Stimulated activated CD4-positive, alpha-beta T cell treated with anti-CD3 and anti-CD28 coated beads, Interleukin-15, amount 100 ng/mL, for 1 hour (primary cell): Measurements from ENCODE around the gene SLC29A4.
A peak's percentile ranks its signal among the peaks of the same experiment; 100 is the strongest.
"Not testable (repeated sequence)": the region's sequence is repeated elsewhere in the genome, so short reads cannot be mapped to it uniquely, and the experiment has no call there.

Experiments used
- DNase-seq, 2 donors: peaks; one replicate each; pipeline ENCODE4 v3.0.0-alpha.2; 2020; ENCODE audit warnings: low read depth in 1 of 2, low spot score in 1 of 2

The SLC29A4 gene, protein sequence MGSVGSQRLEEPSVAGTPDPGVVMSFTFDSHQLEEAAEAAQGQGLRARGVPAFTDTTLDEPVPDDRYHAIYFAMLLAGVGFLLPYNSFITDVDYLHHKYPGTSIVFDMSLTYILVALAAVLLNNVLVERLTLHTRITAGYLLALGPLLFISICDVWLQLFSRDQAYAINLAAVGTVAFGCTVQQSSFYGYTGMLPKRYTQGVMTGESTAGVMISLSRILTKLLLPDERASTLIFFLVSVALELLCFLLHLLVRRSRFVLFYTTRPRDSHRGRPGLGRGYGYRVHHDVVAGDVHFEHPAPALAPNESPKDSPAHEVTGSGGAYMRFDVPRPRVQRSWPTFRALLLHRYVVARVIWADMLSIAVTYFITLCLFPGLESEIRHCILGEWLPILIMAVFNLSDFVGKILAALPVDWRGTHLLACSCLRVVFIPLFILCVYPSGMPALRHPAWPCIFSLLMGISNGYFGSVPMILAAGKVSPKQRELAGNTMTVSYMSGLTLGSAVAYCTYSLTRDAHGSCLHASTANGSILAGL

GRCh38 chr7:5282543-5283316, at the start of gene SLC29A4:
TSS of gene SLC29A4 (plus strand) at chr7:5282943. CDS start at chr7:5287817, 4,874 bp downstream.
- peak in 1 of 2 donors; percentile 20 for DNase-seq

DNA sequence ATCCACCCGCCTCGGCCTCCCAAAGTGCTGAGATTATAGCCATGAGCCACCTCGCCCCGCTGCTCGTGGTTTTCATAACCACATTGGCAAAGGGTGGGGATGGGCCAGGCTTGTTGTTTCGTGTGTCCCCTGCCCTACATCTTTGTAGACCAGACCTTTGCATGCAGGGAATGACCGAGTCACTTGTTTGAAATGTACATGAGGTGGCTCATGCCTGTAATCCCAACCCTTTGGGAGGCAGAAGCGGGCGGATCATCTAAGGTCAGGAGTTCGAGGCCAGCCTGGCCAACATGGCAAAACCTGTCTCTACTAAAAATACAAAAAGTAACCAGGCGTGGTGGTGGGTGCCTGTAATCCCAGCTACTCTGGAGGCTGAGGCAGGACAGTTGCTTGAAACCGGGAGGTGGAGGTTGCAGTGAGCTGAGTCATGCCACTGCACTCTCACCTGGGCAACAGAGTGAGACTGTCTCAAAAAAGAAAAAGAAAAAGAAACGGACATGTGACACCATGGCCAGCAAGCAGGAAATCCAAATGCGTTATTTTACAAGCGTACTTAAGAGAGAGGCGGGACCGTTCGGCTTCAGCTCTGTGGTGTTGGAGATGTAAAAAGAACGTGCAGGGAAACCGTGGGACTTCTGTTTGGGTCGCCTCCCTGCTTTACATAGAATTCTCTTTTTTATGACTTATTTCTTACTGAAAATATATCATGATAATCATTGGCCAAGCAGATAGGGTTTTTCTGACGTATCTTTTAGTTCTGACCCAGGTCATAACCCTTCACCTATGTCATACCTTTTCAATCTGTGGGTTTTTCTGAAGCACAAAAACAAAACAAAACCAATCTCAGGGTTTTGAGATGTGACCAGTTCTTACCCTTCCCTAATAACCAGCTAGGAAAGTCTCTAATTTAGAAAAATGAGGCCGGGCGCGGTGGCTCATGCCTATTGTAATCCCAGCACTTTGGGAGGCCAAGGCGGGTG, 47.6 kb upstream of the SLC29A4 start:
- no peak for DNase-seq

DNA sequence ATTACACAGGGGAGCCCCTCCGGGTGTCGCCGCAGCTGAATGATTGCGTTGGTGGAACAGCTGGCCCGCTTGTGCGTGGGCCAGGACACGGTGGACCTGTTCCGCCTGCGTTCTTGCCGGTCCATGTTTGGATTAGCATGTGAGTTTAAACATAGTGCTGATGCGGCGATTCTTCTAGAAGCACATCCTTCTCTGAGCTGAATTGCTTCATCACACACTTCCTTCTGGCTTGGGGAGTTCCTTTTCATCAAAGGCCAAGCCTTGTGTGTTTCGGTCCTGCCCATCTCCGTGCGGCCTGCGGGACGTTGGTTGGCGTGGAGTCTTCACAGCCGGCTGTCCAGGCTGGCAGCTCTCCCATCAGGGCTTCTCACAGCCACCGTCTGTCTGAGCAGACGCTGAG, 45.5 kb upstream of the SLC29A4 start:
- DNase-seq = no peak

GRCh38 chr7:5238500-5238899, 44.2 kb upstream of the SLC29A4 start:
- no peak for DNase-seq

GRCh38 chr7:5243261-5243660, 39.5 kb upstream of the SLC29A4 start:
- no peak for DNase-seq

DNA sequence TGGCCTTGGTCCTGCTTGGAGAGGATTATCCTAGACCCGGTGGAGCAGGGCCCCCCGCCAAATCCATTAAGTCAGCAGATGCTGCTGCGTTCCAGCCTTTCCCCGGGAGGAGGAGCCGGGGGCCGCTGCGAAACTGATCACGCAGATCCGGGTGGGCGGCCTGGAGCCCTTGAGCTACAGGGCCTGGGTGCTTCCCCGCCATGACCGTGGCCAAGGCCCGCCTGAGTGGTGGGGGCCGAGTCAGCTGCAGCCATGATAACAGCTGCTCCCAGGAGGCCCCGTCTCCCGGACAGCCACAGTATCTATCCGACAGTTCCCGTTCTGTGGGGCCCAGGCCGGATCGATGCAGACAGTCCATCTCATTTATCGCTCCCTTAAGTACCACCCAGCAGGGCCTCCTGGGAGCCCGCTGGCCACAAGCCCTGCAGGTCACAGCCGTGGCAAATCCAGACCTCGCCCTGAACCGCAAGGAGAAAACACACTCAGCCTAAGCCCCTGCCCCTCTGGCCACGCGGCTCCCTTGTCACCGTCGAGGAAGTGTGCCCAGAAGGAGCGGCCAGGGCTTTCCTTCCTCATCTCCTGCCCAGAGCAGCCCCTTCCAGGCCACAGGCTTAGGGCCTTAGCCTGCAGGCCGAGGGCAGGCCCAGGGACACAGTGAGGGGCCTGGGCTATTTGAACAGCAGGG, 34.4 kb upstream of the SLC29A4 start:
- no peak for DNase-seq

- DNase-seq = not testable (repeated sequence)
Measured at GRCh38 chr7:5250787-5251186, 32.0 kb upstream of the SLC29A4 start.

DNA sequence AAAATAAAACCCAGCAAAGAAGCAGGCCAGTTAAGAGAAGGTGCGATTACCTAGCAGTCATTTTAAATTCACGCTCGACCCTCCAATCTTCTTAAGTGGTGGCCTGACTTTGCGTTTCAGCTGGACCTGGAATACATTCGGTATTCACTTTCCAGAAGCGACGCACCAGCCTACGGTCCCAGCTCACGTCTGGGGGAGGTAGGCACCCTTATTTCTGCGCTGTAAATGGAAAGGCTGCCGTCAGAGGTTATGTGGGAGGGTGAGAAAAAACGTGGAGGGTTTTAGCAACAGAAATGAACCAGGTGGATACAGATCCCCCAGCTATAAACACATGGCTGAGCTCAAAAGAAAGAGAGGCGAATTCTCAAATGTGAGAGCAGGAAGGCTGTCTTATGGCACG, 29.2 kb upstream of the SLC29A4 start:
- DNase-seq = not testable (repeated sequence)

DNA sequence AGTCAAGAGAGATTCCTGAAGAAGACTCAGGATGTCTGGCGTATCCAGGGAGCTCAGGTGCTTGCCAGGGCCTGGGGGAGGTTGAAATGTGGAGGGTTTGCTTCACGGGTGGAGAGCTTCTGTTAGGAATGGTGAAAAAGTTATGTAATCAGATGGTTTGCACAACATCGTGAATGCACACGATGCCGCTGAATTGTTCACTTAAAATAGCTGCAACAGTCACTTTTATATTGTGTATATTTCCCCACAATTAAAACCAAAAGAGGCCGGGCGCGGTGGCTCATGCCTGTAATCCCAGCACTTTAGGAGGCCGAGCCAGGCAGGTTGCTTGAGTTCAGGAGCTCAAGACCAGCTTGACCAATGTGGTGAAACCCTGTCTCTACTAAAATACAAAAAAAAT, 28.4 kb upstream of the SLC29A4 start:
- DNase-seq = not testable (repeated sequence)

GRCh38 chr7:5255832-5256231, 26.9 kb upstream of the SLC29A4 start:
- DNase-seq = no peak

GRCh38 chr7:5260530-5261068, 22.1 kb upstream of the SLC29A4 start:
- DNase-seq = not testable (repeated sequence)

DNA sequence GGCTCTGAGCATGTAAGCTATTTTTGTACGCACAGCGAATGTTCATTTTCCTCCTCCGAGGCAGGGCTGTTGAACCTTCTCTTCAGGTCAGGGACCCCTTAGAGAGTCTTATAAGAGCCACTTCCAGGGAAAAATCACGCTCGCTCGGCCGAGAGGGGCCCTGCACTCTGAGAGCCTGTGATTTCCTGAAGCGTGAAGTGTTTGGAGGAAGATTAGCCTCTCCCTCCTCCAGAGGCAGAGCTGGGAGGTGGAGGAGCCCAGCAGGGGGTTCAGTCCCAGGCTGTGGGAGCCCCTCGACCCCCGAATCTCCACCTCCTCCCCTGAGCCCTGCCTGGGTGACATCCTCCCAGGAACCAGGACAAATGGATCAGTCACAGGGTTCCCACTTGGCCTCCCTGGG, 19.7 kb upstream of the SLC29A4 start:
- DNase-seq = not testable (repeated sequence)

DNA sequence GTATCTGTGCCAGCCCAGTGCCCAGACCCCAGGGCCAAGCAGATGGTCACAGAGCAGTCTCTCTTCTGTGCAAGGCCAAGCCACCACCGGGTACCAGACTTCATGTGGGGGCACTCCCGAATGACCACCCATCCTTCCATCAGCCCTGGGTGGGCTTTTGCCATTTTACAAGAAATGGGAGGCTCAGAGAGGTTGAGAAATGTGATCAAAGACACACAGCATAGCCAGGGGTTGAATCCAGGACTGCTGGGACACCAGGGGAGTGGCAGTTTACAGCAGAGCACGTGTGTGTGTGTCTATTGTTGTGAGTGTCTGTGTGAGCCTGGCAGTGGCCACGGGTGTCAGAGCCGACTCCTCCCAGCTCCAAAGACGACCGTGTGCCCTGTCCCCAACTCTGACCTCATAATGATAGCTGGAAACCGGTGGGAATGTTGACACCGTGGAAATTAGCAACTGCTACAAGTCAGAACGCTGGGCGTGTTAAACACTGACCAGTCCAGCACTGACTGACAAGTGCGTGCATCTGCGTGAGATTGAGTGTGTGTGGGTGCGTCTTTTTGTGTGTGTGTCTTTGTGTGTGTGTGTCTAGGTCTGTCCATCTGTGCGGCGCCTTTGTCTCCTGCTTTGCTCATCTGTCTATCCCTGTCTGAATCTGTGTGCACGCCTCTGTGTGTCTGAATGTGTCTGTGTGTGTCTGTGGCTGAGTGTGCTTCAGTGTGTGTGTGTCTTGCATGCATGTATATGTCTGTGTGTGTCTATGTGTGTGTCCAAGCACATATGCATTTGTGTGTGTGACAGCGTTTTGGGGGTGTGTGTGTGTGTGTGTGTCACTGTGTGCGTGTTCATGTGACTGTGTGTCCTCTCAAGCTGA, 17.2 kb upstream of the SLC29A4 start:
- no peak for DNase-seq

DNA sequence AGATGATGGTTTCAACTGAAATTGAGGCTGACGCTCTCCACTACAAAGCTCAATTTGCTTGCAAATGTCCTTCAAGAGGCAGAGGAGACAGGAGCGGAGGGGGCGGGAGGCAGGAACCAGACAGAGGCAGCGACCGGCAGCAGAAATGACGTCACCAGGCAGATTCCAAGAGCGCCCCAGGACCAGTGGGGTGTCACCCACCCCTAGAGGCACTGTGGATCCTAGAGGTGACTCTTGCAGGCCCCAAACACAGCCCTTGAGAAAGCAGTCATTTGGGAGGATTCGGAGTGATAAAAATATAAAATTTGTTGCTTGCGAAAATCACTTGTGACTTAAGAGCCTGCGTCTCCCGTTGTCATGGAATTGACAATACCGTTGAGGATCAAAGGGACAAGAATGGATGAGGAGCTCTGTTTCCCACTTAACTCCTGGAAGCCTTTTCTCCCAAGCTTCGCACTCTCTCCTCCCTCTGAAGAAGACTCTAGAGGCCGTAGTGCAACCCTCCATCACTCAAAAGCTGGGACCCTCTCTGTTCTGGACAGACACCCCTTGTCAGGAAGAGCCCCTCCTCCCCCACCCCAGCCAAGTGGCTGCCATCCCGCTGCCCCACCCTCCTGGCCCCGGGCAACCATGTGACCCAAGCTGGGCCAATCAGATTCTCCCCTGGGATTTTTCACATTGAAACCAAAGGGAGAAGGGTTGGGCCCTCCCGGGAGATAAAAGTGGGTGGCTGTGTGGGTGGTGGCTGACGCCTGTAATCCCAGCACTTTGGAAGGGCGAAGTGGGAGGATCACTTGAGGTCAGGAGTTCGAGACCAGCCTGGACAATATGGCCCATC, 16.3 kb upstream of the SLC29A4 start:
- no peak for DNase-seq

DNA sequence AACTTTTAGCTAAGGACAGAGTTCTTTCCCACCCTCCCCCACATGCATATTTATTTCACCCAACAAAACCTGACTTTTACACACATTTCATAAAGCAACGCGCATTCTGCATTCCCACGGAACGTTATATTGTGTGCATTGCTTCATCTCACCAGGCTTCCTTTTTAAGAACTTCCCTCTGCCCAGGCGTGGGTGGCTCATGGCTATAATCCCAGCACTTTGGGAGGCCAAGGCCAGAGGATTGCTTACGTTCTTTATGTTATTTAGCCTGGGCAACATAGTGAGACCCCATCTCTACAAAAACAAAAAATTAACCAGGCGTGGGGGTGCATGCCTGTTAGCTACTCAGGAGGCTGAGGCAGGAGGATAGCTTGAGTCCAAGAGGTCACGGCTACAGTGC, 14.9 kb upstream of the SLC29A4 start:
- not testable (repeated sequence) for DNase-seq

GRCh38 chr7:5269992-5270657, 12.6 kb upstream of the SLC29A4 start:
- DNase-seq = not testable (repeated sequence)

GRCh38 chr7:5270788-5271187, 12.0 kb upstream of the SLC29A4 start:
- DNase-seq = no peak
